Endothelial cell of umbilical vein (primary cell): ENCODE results near the gene IL15. TPM values are rescaled to one million over a fixed set of nuclear protein-coding genes. Genes with fewer than 3 reads are reported as not detected.
"Not testable (repeated sequence)": the region's sequence is repeated elsewhere in the genome, so short reads cannot be mapped to it uniquely, and the experiment has no call there.

Experiments used
- BruUV-seq: library from RNA; stranded (reverse); fragments of 400-500 nt; replicated peaks from 2 replicates; lab custom pipeline; 2021; lab: Mats Ljungman, UMichigan
- CTCF ChIA-PET: fragments of 300-600, 350-600 bp; sonication (Branson Sonifier 250); formaldehyde crosslinking; loops from one replicate; lab custom pipeline; 2021; ENCODE audit warnings: antibody characterized with exemption, inconsistent platforms; lab: Charles Lee
- POLR2A ChIA-PET: fragments of 300-600, 350-600 bp; sonication (Branson Sonifier 250); formaldehyde crosslinking; loops from one replicate; lab custom pipeline; 2021; ENCODE audit warnings: antibody characterized with exemption, inconsistent platforms; lab: Charles Lee
- DNase-seq: peaks from one replicate; pipeline ENCODE4 v3.0.0-alpha.2; 2011; ENCODE audit warnings: low read depth, low spot score
- FAIRE-seq: peaks from 2 replicates; lab custom pipeline; 2011; peaks lifted over from hg19 to GRCh38; lab: Jason Lieb, UNC
- H2AFZ ChIP-seq: 2 replicates; pipeline ENCODE4 v1.6.0; 2012; ENCODE audit warnings: low read depth, low read length, control low read depth, inconsistent platforms
- H3K27ac ChIP-seq: 2 replicates; pipeline ENCODE4 v1.5.1; 2011; ENCODE audit warnings: low read depth, mild to moderate bottlenecking, control low read depth, low read length, moderate library complexity; ENCODE audit not compliant: insufficient read depth
- H3K27me3 ChIP-seq, 2 experiments: 2 replicates each; pipeline versions ENCODE4 v1.6.0 to v1.6.1; 2011; ENCODE audit warnings: low read length in 2 of 2, mixed read lengths in 1 of 2; ENCODE audit not compliant: control insufficient read depth in 2 of 2, insufficient read depth in 2 of 2
- H3K36me3 ChIP-seq, 2 experiments: 2 replicates in 1 of 2; 3 replicates in 1 of 2; pipeline ENCODE4 v1.5.1; 2011; ENCODE audit warnings: low read length in 2 of 2, mild to moderate bottlenecking in 1 of 2, moderate library complexity in 1 of 2; ENCODE audit not compliant: control insufficient read depth in 2 of 2, insufficient read depth in 2 of 2; ENCODE audit errors: extremely low read depth in 1 of 2
- H3K4me1 ChIP-seq: 3 replicates; pipeline ENCODE4 v1.5.1; 2011; ENCODE audit warnings: mild to moderate bottlenecking, low read length; ENCODE audit not compliant: control insufficient read depth, insufficient read depth; ENCODE audit errors: extremely low read depth
- H3K4me2 ChIP-seq: 2 replicates; pipeline ENCODE4 v1.6.1; 2011; ENCODE audit warnings: low read length, control low read depth, mixed read lengths; ENCODE audit not compliant: insufficient read depth
- H3K4me3 ChIP-seq, 3 experiments: fragments of 200-600 bp in 1 of 3; sonication (generic), shearing (Covaris generic) in 1 of 3; replicated peaks in 1 of 3; 2 replicates each; pipeline ENCODE4 v1.5.1; 2011 to 2016; ENCODE audit warnings: control low read depth in 3 of 3, low read length in 3 of 3, mild to moderate bottlenecking in 2 of 3, inconsistent platforms in 1 of 3, low read depth in 1 of 3, moderate library complexity in 1 of 3; ENCODE audit not compliant: insufficient read depth in 1 of 3
- H3K79me2 ChIP-seq: 2 replicates; pipeline ENCODE4 v1.6.0; 2012; ENCODE audit warnings: low read length, inconsistent platforms; ENCODE audit not compliant: control insufficient read depth, insufficient read depth
- H3K9ac ChIP-seq: replicated peaks from 2 replicates; pipeline ENCODE3; 2011; ENCODE audit warnings: low read length, control low read depth; ENCODE audit not compliant: insufficient read depth; ENCODE audit errors: extremely low read depth
- H3K9me1 ChIP-seq: replicated peaks from 3 replicates; pipeline ENCODE4 v1.6.0; 2011; ENCODE audit warnings: mild to moderate bottlenecking, low read length; ENCODE audit not compliant: control insufficient read depth, insufficient read depth; ENCODE audit errors: extremely low read depth
- H3K9me3 ChIP-seq: replicated peaks from 2 replicates; pipeline ENCODE4 v1.5.1; 2012; ENCODE audit warnings: low read length, inconsistent platforms; ENCODE audit not compliant: control insufficient read depth, insufficient read depth
- H4K20me1 ChIP-seq: replicated peaks from 2 replicates; pipeline ENCODE3; 2011; ENCODE audit warnings: mild to moderate bottlenecking, low read length; ENCODE audit not compliant: control insufficient read depth, insufficient read depth; ENCODE audit errors: extremely low read depth
- EZH2 ChIP-seq: IDR thresholded peaks from 2 replicates; pipeline ENCODE4 v1.6.1; 2012; ENCODE audit warnings: borderline replicate concordance, low read depth, mild to moderate bottlenecking, moderate library complexity, low read length, inconsistent platforms; ENCODE audit not compliant: severe bottlenecking
- FOS ChIP-seq: IDR thresholded peaks from 2 replicates; pipeline ENCODE4 v1.6.1; 2011; ENCODE audit warnings: mild to moderate bottlenecking, low read length, moderate library complexity, borderline replicate concordance; ENCODE audit not compliant: insufficient read depth
- GATA2 ChIP-seq: IDR thresholded peaks from 2 replicates; pipeline ENCODE4 v1.7.0; 2011; ENCODE audit warnings: low read depth, mild to moderate bottlenecking, moderate library complexity, mixed read lengths, low read length; ENCODE audit not compliant: insufficient read length, insufficient read depth
- JUN ChIP-seq: IDR thresholded peaks from 2 replicates; pipeline ENCODE4 v1.6.1; 2011; ENCODE audit warnings: borderline replicate concordance, low read depth; ENCODE audit not compliant: insufficient read length, insufficient read depth
- MYC ChIP-seq: IDR thresholded peaks from one replicate; pipeline ENCODE4 v1.6.1; 2011; ENCODE audit warnings: mild to moderate bottlenecking, low read depth, low read length
- POLR2A ChIP-seq: IDR thresholded peaks from 2 replicates; pipeline ENCODE4 v1.6.1; 2012; ENCODE audit warnings: low read depth, mild to moderate bottlenecking, control low read depth, low read length
- POLR2AphosphoS5 ChIP-seq: IDR thresholded peaks from 2 replicates; pipeline ENCODE4 v1.6.1; 2012; ENCODE audit warnings: low read depth, mild to moderate bottlenecking, control low read depth, low read length, moderate library complexity; ENCODE audit not compliant: insufficient read depth
- dilution Hi-C: fragments of 300-500 bp; cut with MboI; formaldehyde crosslinking; loops from one replicate; pipeline ENCODE4 v1.15.0; 2019; ENCODE audit warnings: low sequenced_read_pairs; ENCODE audit not compliant: extremely low pct_ligation_motif_present
- intact Hi-C: fragments of 100-400 bp; cut with micrococcal nuclease; formaldehyde crosslinking; loops from one replicate; pipeline ENCODE4 v1.10.0; 2022
- polyA plus RNA-seq, 4 experiments: library from polyadenylated mRNA; depleted of rRNA in 3 of 4; stranded (reverse) in 3 of 4; unstranded in 1 of 4; fragments of >200 nt; gene quantifications; 2 replicates each; pipeline versions ENCODE4 v1.2.1 to v1.2.3, GENCODE V29; 2011 to 2012; ENCODE audit warnings: missing spikeins in 1 of 4
- total RNA-seq: library from RNA; stranded (reverse); gene quantifications from 2 replicates; pipeline ENCODE4 v1.2.3, GENCODE V29; 2021
- TF ChIP-seq, protein P1 (sequence below): IDR thresholded peaks from 2 replicates; pipeline ENCODE4 v1.6.1; 2011; ENCODE audit not compliant: insufficient read depth, insufficient read length
- TF ChIP-seq, protein P2 (sequence below), 2 donors: IDR thresholded peaks; 1 replicate in 1 of 2; 2 replicates in 1 of 2; pipeline ENCODE4 v1.5.1; 2011; ENCODE audit warnings: low read length in 2 of 2, mild to moderate bottlenecking in 2 of 2, moderate library complexity in 2 of 2, control low read depth in 1 of 2, inconsistent platforms in 1 of 2, low read depth in 1 of 2; ENCODE audit not compliant: insufficient read depth in 1 of 2; ENCODE audit errors: extremely low read depth in 1 of 2

IL15 gene
- total and polyA plus RNA-seq, 2 donors (not counting 3 experiments of a cell fraction or from before 2014, with no cell fraction given): 3.0 to 3.1 TPM

DNA sequence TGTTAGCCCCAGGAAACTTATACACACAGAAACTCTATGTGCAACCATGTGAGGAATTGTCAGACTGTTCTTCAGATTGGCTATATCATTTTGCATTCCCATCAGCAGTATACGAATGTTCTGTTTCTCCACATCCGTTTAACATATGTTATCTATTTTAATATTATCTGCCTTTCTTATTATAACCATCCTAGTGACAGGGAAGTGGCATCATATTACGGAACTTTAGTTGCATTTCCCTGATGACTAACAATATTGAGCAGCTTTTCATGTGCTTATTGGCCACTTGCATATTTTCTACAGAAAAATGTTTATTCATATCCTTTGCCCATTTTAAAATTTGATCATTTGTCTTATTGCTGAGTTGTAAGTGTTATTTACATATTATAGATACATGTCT lies 36.5 kb upstream of the IL15 start:
- ChIA-PET POLR2A (no interaction called here), CTCF (no interaction called here)
- H3K36me3 ChIP-seq: no peaks in the 10 kb centered on the region
- intact Hi-C loops (no loop called here), dilution Hi-C loops (no loop called here)
- no peaks in the 10 kb centered on the region for H3K27me3 ChIP-seq
- H3K27ac ChIP-seq: no peak overlapping the region
- no peaks in the 10 kb centered on the region for H3K9me3 ChIP-seq
- no TSS peak for BruUV-seq
- DNase-seq: no peak
- H3K9me1 ChIP-seq: no peaks in the 10 kb centered on the region
- no peak overlapping the region for H3K9ac ChIP-seq
- no peaks in the 10 kb centered on the region for H3K4me1 ChIP-seq
- H3K4me3 ChIP-seq: no peak overlapping the region
- H3K4me2 ChIP-seq: no peak overlapping the region
- no peak for FAIRE-seq
- TF ChIP-seq, protein P1, sequence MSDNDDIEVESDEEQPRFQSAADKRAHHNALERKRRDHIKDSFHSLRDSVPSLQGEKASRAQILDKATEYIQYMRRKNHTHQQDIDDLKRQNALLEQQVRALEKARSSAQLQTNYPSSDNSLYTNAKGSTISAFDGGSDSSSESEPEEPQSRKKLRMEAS: no peak
- no peak for TF ChIP-seq POLR2A
- TF ChIP-seq, protein P2, sequence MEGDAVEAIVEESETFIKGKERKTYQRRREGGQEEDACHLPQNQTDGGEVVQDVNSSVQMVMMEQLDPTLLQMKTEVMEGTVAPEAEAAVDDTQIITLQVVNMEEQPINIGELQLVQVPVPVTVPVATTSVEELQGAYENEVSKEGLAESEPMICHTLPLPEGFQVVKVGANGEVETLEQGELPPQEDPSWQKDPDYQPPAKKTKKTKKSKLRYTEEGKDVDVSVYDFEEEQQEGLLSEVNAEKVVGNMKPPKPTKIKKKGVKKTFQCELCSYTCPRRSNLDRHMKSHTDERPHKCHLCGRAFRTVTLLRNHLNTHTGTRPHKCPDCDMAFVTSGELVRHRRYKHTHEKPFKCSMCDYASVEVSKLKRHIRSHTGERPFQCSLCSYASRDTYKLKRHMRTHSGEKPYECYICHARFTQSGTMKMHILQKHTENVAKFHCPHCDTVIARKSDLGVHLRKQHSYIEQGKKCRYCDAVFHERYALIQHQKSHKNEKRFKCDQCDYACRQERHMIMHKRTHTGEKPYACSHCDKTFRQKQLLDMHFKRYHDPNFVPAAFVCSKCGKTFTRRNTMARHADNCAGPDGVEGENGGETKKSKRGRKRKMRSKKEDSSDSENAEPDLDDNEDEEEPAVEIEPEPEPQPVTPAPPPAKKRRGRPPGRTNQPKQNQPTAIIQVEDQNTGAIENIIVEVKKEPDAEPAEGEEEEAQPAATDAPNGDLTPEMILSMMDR (IDR thresholded peaks at IDR 0.05; ENCODE audit: extremely low read depth in 1 of 2, insufficient read depth in 1 of 2, low read depth in 1 of 2, low read length in 2 of 2): no peak
- TF ChIP-seq EZH2: no peak
- TF ChIP-seq POLR2AphosphoS5: no peak
- no peak for TF ChIP-seq JUN
- TF ChIP-seq MYC: no peak
- TF ChIP-seq GATA2: no peak
- TF ChIP-seq FOS: no peak
- no peaks in the 10 kb centered on the region for H4K20me1 ChIP-seq
- H3K79me2 ChIP-seq: no peaks in the 10 kb centered on the region
- H2AFZ ChIP-seq: no peak overlapping the region

DNA sequence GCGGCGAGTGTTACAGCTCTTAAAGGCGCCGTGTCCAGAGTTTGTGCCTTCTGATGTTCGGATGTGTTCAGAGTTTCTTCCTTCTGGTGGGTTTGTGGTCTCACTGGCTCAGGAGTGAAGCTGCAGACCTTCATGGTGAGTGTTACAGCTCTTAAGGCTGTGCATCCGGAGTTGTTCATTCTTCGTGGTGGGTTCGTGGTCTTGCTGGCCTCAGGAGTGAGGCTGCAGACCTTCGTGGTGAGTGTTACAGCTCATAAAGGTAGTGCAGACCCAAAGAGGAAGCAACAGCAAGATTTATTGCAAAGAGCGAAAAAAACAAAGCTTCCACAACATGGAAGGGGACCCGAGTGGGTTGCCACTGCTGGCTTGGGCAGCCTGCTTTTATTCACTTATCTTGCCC lies 31.7 kb upstream of the IL15 start:
- H4K20me1 ChIP-seq, intact Hi-C loops, H3K36me3 ChIP-seq, H3K4me1 ChIP-seq, H3K9me1 ChIP-seq, H3K4me3 ChIP-seq, DNase-seq, H3K9ac ChIP-seq, H3K4me2 ChIP-seq, BruUV-seq, POLR2A ChIA-PET, H3K9me3 ChIP-seq, H3K27me3 ChIP-seq, H3K79me2 ChIP-seq, H2AFZ ChIP-seq, dilution Hi-C loops, H3K27ac ChIP-seq, FAIRE-seq: not testable (repeated sequence)
- CTCF ChIA-PET: interaction anchor here (1.1 kb wide), 1 partner anchor 258 kb away, joined by 5 read pairs; no protein-coding TSS in a partner anchor
